Skeletal muscle cell (primary cell): ENCODE measurements around the gene TPPP.

Source experiments
- DNase-seq: peaks from one replicate; pipeline ENCODE4 v3.0.0-alpha.2; 2010; ENCODE audit warnings: low read depth
- H3K4me3 ChIP-seq: 2 replicates; pipeline ENCODE4 v1.5.1; 2011; ENCODE audit warnings: low read depth, mild to moderate bottlenecking, control low read depth, low read length, moderate library complexity

Gene TPPP

GRCh38 chr5:654071-654778 lies 38.9 kb downstream of the TPPP start:
- H3K4me3 ChIP-seq: no peak overlapping the region
- DNase-seq: no peak

- no peak overlapping the region for H3K4me3 ChIP-seq
- DNase-seq: no peak
Measured at GRCh38 chr5:652773-653350, 40.3 kb downstream of the TPPP start.

- no peak for DNase-seq
- H3K4me3 ChIP-seq: no peak overlapping the region
Measured at GRCh38 chr5:652023-652515, 41.1 kb downstream of the TPPP start.

DNA sequence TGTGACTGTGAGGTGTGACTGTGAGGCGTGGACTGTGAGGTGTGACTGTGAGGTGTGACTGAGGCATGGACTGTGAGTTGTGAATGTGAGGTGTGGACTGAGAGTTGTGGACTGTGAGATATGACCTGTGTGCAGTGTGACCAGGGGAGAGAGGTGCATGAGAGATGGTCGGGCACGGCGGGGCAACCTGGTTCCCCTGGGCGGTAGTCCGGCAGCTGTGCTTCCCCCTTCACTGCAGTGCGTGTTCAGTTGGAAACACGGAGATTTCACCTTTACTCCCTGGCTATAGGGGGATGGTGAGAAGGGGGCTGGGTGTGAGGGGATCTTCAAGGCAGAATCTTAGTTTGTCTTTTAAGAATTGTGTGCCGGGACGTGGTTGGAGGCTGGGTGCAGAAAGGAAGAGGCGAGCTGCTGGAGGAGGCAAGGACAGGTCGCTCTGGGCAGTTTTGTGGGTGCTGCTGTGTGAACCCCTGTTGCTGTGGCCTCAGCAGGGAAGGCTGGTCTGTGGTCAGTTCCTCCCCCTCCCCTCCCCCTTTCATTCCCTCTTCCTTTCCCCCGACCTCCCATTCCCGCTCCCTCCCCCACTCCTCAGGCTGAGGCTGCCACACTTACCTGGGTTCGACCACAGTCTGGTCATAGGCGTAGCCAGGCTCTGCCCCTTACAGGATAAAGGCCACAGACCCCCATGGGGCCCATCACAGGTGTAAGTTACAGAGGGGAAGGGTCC lies 41.7 kb downstream of the TPPP start:
- H3K4me3 ChIP-seq: no peak overlapping the region
- no peak for DNase-seq

DNA sequence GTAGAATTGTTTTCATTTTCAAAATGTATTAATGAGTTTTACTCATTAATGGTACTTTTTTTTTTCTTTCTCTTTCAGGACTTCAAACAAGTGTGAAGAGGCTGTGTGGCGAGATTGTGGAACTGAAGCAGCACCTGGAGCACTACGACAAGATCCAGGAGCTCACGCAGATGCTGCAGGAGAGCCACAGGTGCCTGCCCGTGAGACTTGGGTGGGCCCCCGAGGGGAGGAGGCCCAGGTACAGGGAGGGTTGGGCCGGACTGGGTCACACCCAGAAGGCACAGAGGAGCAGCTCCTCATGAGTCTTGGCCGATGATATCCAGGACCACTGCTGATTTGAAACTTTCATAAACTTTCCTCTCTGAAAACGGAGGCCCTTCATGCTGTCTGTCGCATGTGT lies 45.4 kb downstream of the TPPP start:
- no peak overlapping the region for H3K4me3 ChIP-seq
- DNase-seq: no peak

DNA sequence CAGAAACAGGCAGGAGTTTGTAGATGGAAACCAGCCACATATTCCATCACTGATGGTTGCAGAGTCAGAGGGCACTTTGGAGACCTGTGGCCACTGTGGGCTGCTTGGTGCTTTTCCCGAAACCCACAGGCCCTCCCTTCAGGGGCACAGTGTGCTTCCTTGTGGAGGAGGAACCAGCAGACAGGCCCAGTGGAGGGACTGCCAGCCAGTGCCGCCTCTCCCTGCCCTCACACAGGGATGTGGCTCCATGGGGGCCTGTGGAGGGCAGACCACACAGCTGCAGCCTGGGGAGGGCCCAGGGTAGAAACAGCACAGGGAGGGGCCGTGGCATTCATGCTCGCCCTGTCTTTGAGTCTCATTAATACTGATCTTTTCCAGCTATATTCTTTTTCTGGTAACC lies 45.8 kb downstream of the TPPP start:
- DNase-seq: no peak
- no peak overlapping the region for H3K4me3 ChIP-seq

DNA sequence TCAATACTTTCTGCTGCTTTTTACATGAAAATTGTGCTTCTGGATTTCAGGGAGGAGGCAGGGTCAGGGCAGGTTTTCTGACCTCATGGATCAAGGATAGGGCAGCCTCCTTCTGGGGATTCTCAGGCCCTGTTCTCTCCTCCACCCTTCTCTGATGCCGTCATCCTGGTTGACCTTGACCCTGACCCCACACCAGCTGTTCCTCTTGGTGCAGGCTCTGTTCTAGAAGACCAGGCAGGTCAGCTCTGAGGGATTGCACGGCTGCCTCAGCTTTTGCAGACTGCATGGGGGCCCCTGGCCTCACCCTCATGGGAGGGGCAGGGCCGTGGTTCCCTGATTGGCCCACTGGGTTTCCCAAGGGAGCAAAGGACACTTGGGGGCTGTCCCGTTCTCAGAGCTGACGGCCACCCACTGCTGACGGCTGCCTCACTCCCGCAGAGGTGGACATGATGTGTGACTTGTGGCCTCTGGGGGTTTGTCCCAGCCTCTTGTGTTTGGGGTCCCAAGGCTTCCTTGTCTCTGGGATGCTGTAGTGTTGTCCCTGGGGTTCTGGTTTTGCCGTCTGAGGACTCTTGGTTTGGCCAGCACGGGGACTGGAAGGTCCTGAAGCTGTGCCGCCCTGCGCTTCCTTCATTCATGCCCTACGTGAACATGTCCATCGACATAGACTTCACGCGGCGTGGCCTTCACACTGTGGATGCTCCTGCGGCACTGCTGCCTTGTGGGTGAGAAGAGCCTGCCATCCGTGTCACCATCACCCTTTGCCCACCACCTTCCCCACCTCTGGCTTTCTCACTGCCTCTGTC lies 46.6 kb downstream of the TPPP start:
- no peak overlapping the region for H3K4me3 ChIP-seq
- DNase-seq: no peak

GRCh38 chr5:645421-645820 lies 47.7 kb downstream of the TPPP start:
- DNase-seq: no peak
- no peak overlapping the region for H3K4me3 ChIP-seq

- DNase-seq: no peak
- H3K4me3 ChIP-seq: no peak overlapping the region
Measured at GRCh38 chr5:644971-645370, 48.2 kb downstream of the TPPP start.

DNA sequence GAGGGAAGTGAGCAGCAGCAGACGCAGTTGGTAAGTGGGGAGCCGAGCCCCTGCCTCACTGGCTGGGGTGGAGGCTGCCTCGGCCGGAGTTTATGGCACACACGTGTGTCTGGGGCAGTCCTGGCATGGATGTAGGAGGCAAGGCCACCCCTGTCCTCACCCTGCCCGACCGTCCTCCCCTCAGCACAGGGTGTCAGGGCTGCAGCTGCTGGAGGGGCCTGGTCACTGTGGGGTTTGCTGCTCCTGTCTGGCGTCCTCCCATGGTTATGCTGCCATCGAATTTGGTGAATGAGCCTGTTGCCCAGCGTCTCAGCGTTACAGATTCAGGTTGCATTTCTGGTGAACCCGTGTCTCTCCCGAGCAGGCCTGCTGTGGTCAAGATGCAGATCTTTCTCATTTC lies 48.6 kb downstream of the TPPP start:
- H3K4me3 ChIP-seq: no peak overlapping the region

DNA sequence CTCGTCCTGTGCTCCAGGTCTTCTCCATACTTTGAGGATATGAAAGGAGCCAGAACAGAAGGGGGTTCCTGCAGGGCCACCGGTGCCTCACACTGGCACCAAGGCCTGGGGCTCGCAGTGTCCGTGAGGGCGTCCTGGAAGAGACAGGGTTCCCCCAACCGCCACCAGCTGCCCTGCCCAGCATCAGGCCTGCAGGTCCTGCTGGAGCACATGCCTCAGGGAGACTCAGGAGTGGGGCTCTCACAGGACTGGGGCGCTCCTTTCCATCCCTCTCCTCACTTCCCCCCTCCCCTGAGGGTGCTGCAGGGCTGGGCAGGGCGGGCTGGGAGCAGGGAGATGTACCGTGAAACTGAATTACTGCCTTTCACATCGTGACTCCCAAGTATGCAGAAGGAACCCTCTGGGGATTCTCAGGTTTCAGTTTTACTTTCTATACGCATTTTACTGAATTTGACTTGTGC lies 49.3 kb downstream of the TPPP start:
- DNase-seq: peak; percentile 13
- no peak overlapping the region for H3K4me3 ChIP-seq

More for the DNA sequence above, 48.6 kb downstream of the TPPP start:
- DNase-seq: no peak

DNA sequence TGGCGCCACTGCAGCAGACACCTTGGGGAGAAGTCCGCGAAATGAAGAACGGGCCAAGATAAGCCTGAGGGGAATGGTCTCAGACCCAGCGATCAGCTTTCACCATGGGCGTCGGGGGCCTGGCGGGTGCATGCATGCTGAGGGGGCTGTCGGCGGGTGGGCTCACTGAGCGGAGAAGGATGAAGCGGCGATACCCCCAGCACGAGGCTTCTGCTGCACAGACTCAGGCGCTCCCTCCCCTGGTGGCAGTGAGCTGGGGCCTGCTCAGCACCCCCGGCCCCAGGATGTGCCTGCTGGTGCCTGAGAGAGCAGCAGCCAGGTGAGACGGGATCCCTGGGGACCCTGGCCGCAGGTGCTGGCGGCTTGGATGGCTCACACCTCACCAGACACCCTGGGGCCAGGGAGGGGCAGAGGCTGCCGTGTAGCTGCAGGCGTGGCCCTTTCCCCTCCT lies 49.8 kb downstream of the TPPP start:
- no peak overlapping the region for H3K4me3 ChIP-seq
- no peak for DNase-seq

DNA sequence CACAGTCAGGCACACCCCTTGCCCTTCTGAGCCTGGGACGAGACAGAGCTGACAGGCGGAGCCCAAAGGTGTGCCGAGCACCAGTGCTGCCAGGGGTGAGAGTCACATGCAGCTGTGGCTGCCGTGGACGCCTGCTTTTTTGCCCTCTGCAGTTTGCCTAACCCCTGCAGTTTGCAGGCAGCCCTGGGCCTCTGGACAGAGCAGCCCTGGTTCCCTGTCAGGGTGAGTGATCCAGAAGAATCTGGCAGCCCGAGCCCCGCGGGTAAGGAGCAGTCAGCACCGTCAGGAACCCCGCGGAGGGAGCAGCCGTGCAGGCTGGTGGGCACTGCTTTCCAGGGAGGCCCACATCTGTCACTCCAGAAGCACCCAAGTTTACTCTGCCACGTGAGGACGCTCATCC lies 50.7 kb downstream of the TPPP start:
- DNase-seq: no peak
- no peak overlapping the region for H3K4me3 ChIP-seq

- DNase-seq: no peak
- H3K4me3 ChIP-seq: no peak overlapping the region
Measured at GRCh38 chr5:641331-641765, 51.8 kb downstream of the TPPP start.

- no peak for DNase-seq
- no peak overlapping the region for H3K4me3 ChIP-seq
Measured at GRCh38 chr5:640461-641330, 52.5 kb downstream of the TPPP start.

GRCh38 chr5:639584-640213 lies 53.5 kb downstream of the TPPP start:
- H3K4me3 ChIP-seq: no peak overlapping the region
- DNase-seq: no peak

DNA sequence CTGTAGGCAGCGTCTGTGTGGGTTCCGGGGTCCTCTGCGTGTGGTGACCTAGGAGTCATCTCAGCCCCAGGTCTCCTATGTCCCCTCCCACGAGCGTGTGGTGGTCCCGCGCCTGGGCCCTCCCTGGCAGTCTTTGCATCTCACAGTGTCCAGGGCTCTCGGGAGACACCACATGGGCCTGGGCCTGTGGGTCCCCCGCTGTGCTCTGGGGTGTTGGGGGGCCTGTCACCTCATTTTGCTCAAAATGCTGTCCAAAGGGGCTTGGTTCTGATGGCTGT lies 54.0 kb downstream of the TPPP start:
- no peak for DNase-seq
- no peak overlapping the region for H3K4me3 ChIP-seq

GRCh38 chr5:638501-639252 lies 54.5 kb downstream of the TPPP start:
- no peak for DNase-seq
- no peak overlapping the region for H3K4me3 ChIP-seq
